Measurements from ENCODE around the gene HSCB.
A peak's percentile ranks its signal among the peaks of the same experiment; 100 is the strongest.

HSCB gene

GRCh38 chr22:28792491-28793383, 50.9 kb downstream of the HSCB start:
- no peak overlapping the region for H3K4me3 ChIP-seq
- TF ChIP-seq CTCF (IDR thresholded peaks at IDR 0.05): no peak
- no peak for DNase-seq (ENCODE audit: low spot score)
- no peak overlapping the region for H3K27ac ChIP-seq

GRCh38 chr22:28793976-28794584, 52.2 kb downstream of the HSCB start:
- Histone ChIP-seq H3K27ac (no peak overlapping the region), H3K4me3 (no peak overlapping the region)
- TF ChIP-seq CTCF (IDR thresholded peaks at IDR 0.05): no peak
- DNase-seq (ENCODE audit: low spot score): no peak

GRCh38 chr22:28795071-28795693, 53.3 kb downstream of the HSCB start:
- Histone ChIP-seq H3K4me3 (peak overlapping the region; percentile 31), H3K27ac (peak overlapping the region in 1 of 2 donors; percentile 44)
- DNase-seq (ENCODE audit: low spot score): no peak
- TF ChIP-seq CTCF (IDR thresholded peaks at IDR 0.05): no peak

DNA sequence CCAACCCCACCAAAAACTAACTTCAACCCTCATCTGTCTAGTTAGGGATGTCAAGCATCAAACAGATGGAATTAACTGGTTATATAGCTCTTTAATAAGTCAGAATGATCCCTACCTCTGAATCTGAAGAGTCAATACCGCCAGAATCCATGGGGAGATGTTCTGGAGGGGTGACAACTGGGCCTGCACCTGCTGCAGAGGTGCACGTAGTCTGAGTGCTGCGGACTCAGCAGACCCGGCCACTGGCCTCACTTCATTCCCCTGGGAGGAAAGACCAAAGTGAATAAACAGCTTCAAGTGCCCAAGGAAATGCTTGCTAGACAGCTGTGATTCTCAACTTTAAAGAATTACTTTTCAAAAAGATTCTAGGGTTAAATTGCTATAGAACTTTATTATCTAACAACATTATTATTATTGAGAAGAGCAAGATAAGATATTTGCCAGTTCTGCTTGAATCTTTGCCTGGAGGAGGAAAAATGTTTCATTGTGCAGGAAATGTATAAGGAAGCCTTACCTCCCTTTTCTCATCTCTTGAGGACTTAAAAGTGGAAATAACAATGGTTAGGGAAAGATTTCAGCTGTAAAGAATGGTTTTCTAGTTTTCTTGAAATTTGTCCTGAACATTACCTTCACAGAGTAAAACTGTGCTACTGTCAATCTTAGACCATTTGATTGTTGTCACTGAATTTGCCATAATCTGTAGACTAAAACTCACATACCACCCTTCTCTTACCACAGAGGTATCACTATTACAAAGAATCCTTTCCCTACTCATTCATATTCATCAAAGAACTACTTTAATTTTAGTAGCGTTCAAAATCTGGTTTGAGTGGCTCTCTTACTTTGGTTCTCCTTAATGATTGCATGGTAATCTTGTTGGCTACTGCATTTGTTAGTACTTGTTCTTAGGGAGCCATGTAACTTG, 54.4 kb downstream of the HSCB start:
- DNase-seq (ENCODE audit: low spot score): no peak
- peak overlapping the region; percentile 31 for H3K4me3 ChIP-seq
- H3K27ac ChIP-seq: peak overlapping the region in 1 of 2 donors; percentile 44
- no peak for TF ChIP-seq CTCF (IDR thresholded peaks at IDR 0.05)

- Histone ChIP-seq H3K27ac (peak overlapping the region; percentile 94 to 100), H3K4me3 (peak overlapping the region; percentile 97)
- TF ChIP-seq CTCF (IDR thresholded peaks at IDR 0.05): no peak
- peak; percentile 78 for DNase-seq (ENCODE audit: low spot score)
These were observed 57.2 kb downstream of the HSCB start for GRCh38 chr22:28798810-28799605.

All from coronary artery (tissue), 2 donors.